Endothelial cell (in vitro differentiated cells): Measurements from ENCODE around the gene YIPF5. TPM values are rescaled to one million over a fixed set of nuclear protein-coding genes. Genes with fewer than 3 reads are reported as not detected.

Source experiments
- DNase-seq: peaks from one replicate; pipeline ENCODE4 v3.0.0; 2021; ENCODE audit warnings: low spot score
- H3K27ac Mint-ChIP-seq: one replicate; pipeline ENCODE4 v1.8.0; 2021; ENCODE audit warnings: mixed read lengths, inconsistent platforms; ENCODE audit not compliant: unreplicated experiment
- H3K27me3 Mint-ChIP-seq: one replicate; pipeline ENCODE4 v1.8.0; 2021; ENCODE audit warnings: mild to moderate bottlenecking, moderate library complexity, mixed read lengths, inconsistent platforms; ENCODE audit not compliant: unreplicated experiment
- H3K36me3 Mint-ChIP-seq: one replicate; pipeline ENCODE4 v1.8.0; 2021; ENCODE audit warnings: mild to moderate bottlenecking, low read depth, mixed read lengths, inconsistent platforms; ENCODE audit not compliant: unreplicated experiment
- H3K4me1 Mint-ChIP-seq: one replicate; pipeline ENCODE4 v1.8.0; 2021; ENCODE audit warnings: mild to moderate bottlenecking, mixed read lengths, inconsistent platforms; ENCODE audit not compliant: unreplicated experiment
- H3K4me3 Mint-ChIP-seq: one replicate; pipeline ENCODE4 v1.8.0; 2021; ENCODE audit warnings: mild to moderate bottlenecking, mixed read lengths, inconsistent platforms; ENCODE audit not compliant: unreplicated experiment
- H3K9me3 Mint-ChIP-seq: one replicate; pipeline ENCODE4 v1.8.0; 2021; ENCODE audit warnings: mixed read lengths, inconsistent platforms; ENCODE audit not compliant: unreplicated experiment
- CTCF ChIP-seq: fragments of 200-600 bp; sonication (generic); IDR thresholded peaks from one replicate; pipeline ENCODE4 v1.5.0; 2021; ENCODE audit warnings: antibody characterized with exemption; ENCODE audit not compliant: unreplicated experiment
- total RNA-seq: library from RNA; stranded (reverse); fragmentation: NEBNext Ultra II Directional; extraction: Animal tissue kit (Norgen Biotek cat#: 25700); gene quantifications from one replicate; pipeline ENCODE4 v1.2.1, GENCODE V29; 2021; ENCODE audit not compliant: unreplicated experiment

The YIPF5 gene
- total RNA-seq, 1 donor from 2014 or later, result 47.8 TPM

DNA sequence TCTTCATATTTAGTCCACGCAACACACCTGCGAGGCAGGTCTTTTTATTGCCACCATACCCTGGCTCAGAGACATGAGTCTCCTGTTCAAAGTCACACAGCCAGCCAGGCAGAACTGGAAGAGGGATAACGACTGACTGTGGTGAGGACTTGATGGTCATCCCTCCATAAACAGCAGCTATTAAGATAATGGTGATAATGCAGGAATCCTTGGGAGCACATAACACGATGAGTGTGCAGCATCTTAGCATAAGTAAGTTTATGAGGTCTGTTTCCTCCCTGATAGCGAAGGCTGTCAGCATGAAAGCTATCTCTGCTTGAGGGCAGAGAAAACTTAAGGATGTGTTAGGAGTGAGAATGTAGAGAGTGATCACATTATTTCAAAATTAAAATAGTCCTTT lies 31.1 kb upstream of the YIPF5 start:
- H3K36me3 Mint-ChIP-seq, result no peaks in the 10 kb centered on the region
- H3K9me3 Mint-ChIP-seq, result no peaks in the 10 kb centered on the region
- no peak for DNase-seq
- no peak overlapping the region for H3K27ac Mint-ChIP-seq
- no peak overlapping the region for H3K4me3 Mint-ChIP-seq
- peaks cover 2% of the 10 kb centered on the region for H3K27me3 Mint-ChIP-seq
- no peak for TF ChIP-seq CTCF
- no peaks in the 10 kb centered on the region for H3K4me1 Mint-ChIP-seq

- TF ChIP-seq CTCF, result no peak
- Mint-ChIP-seq H3K4me1 (peaks cover 6% of the 10 kb centered on the region), H3K36me3 (no peaks in the 10 kb centered on the region), H3K4me3 (no peak overlapping the region), H3K27ac (no peak overlapping the region), H3K9me3 (no peaks in the 10 kb centered on the region), H3K27me3 (no peaks in the 10 kb centered on the region)
- DNase-seq, result no peak
These were observed 27.9 kb upstream of the YIPF5 start for GRCh38 chr5:144198386-144198785.

GRCh38 chr5:144196612-144197011 lies 26.2 kb upstream of the YIPF5 start:
- no peaks in the 10 kb centered on the region for H3K36me3 Mint-ChIP-seq

DNA sequence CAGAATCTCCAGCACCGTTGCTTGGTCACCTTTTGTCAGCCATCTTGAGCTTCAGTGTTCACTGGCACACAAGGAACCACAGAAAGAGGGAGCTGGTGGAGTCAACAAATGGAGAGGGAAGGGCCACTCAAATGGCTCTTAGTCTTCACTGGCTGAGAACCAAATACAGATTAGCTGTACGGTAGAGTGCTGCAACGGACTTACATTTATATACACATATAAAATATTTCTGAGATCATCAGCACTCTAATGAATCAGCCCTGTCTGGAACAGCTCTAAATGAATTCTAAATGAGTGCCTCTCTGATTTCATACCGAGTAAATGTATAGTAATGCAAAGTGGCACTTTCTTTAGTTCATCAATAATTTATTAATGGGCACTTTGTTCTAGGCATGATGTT lies 25.0 kb upstream of the YIPF5 start:
- TF ChIP-seq CTCF, result no peak
- Mint-ChIP-seq H3K27me3 (no peaks in the 10 kb centered on the region), H3K9me3 (no peaks in the 10 kb centered on the region), H3K27ac (no peak overlapping the region), H3K4me3 (no peak overlapping the region), H3K4me1 (peaks cover 6% of the 10 kb centered on the region), H3K36me3 (no peaks in the 10 kb centered on the region)
- DNase-seq, result no peak

More at GRCh38 chr5:144196612-144197011, 26.2 kb upstream of the YIPF5 start:
- Mint-ChIP-seq H3K4me3 (no peak overlapping the region), H3K4me1 (peaks cover 6% of the 10 kb centered on the region), H3K27ac (no peak overlapping the region), H3K9me3 (no peaks in the 10 kb centered on the region), H3K27me3 (no peaks in the 10 kb centered on the region)
- TF ChIP-seq CTCF, result peak; percentile 30
- DNase-seq, result no peak

- no peak for TF ChIP-seq CTCF
- no peaks in the 10 kb centered on the region for H3K9me3 Mint-ChIP-seq
- DNase-seq, result no peak
- no peaks in the 10 kb centered on the region for H3K27me3 Mint-ChIP-seq
- no peaks in the 10 kb centered on the region for H3K36me3 Mint-ChIP-seq
- H3K4me3 Mint-ChIP-seq, result no peak overlapping the region
- H3K4me1 Mint-ChIP-seq, result peaks cover 6% of the 10 kb centered on the region
- H3K27ac Mint-ChIP-seq, result no peak overlapping the region
These were observed 23.7 kb upstream of the YIPF5 start for GRCh38 chr5:144194144-144194543.
